GM12874 (cell line): ENCODE results near the gene OSR1.

Source experiments
- TF ChIP-seq, protein P1 (sequence below): IDR thresholded peaks from 2 replicates; pipeline ENCODE4 v1.5.1; 2011; ENCODE audit warnings: low read depth, mild to moderate bottlenecking, control low read depth, low read length, moderate library complexity; ENCODE audit not compliant: insufficient read depth

Gene OSR1

GRCh38 chr2:19357402-19358241, 801 bp downstream of the OSR1 start:
- TF ChIP-seq, protein P1, sequence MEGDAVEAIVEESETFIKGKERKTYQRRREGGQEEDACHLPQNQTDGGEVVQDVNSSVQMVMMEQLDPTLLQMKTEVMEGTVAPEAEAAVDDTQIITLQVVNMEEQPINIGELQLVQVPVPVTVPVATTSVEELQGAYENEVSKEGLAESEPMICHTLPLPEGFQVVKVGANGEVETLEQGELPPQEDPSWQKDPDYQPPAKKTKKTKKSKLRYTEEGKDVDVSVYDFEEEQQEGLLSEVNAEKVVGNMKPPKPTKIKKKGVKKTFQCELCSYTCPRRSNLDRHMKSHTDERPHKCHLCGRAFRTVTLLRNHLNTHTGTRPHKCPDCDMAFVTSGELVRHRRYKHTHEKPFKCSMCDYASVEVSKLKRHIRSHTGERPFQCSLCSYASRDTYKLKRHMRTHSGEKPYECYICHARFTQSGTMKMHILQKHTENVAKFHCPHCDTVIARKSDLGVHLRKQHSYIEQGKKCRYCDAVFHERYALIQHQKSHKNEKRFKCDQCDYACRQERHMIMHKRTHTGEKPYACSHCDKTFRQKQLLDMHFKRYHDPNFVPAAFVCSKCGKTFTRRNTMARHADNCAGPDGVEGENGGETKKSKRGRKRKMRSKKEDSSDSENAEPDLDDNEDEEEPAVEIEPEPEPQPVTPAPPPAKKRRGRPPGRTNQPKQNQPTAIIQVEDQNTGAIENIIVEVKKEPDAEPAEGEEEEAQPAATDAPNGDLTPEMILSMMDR = no peak

- TF ChIP-seq, protein P1 = no peak
These were observed 1.6 kb downstream of the OSR1 start for GRCh38 chr2:19356545-19357401.

DNA sequence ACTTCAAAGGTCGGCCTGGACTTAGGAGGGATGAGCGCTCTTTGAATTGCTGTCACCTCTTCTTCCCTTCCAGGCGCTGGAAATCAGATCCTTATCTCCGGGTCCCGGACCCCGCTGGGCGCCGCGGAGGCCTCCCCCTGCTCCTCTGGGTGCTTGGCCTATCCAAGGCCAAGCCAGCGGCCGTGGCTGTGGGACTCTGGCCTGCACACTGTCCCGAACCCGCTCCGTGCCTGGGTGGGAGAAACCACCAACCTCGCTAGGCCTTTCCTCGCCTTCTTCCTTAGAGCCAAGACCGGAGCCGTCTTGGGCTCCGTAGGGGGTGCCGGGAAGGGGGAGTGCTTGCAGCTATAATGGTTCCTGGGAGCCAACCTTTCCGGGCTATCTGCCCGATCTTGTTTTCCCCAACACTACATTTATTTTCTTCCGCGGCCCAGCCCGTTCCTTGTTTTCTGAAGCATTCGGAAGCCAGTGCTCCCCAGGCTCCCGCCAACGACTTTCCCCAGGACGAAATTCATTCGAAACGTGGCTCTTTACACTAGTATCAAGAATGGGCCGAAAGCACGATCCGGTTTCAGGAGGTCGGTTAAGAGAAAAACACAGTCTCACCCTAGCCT, 2.4 kb downstream of the OSR1 start:
- TF ChIP-seq, protein P1 = no peak

GRCh38 chr2:19355416-19355821, 3.0 kb downstream of the OSR1 start:
- TF ChIP-seq, protein P1 = no peak

GRCh38 chr2:19355014-19355405, 3.4 kb downstream of the OSR1 start:
- TF ChIP-seq, protein P1 = no peak

DNA sequence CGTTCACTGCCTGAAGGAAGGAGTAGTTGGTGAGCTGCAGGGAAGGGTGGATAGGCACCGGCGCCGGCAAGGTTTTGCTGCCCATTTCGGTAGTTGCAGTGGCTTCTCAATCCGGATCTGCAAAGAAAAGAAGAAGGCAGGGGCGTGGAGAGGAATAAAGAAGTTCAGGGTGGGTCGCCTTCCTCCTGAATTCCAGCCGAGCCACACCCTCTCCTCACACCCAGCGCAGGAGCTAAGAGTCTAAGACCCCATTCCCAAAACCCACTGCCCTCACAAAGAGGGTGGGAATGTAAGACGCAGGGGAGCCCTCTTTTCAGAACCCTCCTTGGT, 4.7 kb downstream of the OSR1 start:
- TF ChIP-seq, protein P1 = no peak

GRCh38 chr2:19352946-19353720, 5.3 kb downstream of the OSR1 start:
- TF ChIP-seq, protein P1 = no peak
